Measurements from ENCODE around the gene SCMH1.
A peak's percentile ranks its signal among the peaks of the same experiment; 100 is the strongest.
"Not testable (repeated sequence)": the region's sequence is repeated elsewhere in the genome, so short reads cannot be mapped to it uniquely, and the experiment has no call there.

SCMH1 gene

DNA sequence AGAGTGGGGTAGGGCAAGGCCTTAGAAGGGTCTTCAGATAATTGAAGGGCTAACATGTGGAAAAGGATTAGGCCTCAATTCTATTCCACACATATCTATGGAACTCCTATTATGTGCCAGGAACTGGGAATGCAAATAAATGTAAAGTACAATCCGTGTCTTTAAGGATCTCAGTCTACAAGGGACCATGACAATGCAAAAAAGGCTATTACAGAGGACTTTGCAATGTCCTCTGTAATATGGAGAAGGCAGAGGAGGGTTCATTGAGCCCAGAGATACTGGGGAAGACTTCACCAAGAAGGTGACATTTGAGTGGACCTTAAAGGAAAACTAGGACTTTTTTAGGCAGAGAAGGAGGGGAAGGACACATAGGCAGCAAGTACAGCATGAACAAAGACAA, 4.5 kb upstream of the SCMH1 start:
- no peak for DNase-seq

DNA sequence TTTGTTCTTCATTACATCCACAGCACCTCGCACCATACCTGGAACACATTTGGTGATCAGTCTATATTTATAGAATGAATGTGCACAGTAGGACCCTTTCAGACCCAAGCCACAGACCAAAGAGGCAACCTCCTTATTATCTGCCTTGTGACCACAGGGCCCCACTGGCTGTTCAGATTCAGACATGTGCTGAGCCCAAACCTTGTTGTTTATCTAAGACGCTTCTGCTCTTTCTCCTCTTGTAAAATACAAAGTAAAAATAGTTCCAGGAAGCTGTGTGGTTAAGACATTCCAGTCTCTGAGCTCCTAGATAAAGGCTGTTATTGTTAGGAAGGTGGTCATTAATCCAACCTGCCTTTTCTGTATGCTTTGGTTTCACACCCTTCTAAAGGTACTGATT, 3.6 kb upstream of the SCMH1 start:
- DNase-seq, result no peak

DNA sequence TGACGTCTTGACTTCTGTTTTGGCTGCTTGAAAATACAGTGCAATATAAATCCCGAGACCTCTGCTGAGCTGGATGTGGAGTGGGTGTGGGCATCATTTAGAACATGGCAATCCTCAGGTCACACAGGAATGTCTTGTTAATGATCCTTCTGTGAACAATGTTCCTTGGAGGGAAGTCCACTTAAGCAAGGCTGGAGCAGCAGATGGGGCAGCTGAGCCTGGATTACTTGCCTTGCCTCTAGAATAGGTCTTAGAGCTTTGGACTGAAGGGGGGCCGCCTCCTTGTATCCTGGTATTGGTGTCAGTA, 926 bp upstream of the SCMH1 start:
- DNase-seq, result no peak

DNA sequence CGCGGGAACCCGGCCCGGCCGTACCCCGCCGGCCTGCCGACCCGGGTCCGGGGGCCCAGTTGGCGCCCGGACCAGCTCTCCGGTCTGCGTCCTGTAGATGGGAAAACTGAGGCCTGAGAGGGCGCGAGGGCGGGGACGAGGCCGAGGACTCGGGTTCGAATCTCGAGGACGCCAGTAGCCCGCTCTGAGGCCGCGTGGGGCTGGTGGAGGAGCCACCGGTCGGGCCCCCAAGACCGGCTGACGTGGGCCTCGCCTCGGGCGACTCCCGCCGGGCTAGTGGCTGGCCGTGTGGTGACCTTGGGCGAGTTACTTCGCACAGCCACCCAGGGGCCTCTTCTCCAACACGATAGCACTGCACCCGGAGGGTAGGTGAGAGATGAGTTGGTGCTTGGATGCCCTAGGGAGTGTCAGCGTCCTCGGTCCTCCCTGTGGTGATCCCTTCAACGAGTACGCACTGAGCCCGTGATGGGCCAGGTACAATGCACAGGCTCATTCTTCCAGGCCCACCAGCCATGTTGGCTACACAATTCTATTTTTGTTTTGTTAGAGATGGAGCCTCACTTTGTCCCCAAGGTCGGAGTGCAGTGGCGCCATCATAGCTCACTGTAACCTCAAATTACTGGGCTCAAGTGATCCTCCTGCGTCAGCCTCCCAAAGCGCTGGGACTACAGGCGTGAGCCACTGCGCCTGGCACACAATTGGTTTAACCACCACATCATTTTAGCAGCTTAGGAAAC, 404 bp upstream of the SCMH1 start:
- DNase-seq, result peak in 1 of 2 experiments; percentile 34

DNA sequence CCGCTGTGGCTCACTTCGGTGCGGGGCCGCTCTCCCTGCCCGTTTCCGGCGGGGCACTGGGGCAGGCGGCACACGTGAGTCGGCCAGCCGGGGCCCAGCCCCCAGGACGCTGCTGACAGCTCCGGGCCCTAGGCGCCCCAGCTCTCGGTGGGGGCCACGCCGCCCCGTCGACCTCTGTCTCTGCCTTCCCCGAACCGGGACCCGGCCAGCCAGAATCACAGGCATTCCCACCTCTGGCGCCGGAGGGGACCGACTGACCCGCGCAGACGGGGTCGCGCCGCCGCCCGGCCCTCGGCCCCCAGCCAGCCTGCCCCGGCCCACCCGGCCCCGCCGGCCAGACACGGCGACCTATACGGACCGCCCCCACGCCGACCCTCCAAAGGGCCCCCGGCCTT, 755 bp downstream of the SCMH1 start:
- peak; percentile 39 to 69 for DNase-seq

DNA sequence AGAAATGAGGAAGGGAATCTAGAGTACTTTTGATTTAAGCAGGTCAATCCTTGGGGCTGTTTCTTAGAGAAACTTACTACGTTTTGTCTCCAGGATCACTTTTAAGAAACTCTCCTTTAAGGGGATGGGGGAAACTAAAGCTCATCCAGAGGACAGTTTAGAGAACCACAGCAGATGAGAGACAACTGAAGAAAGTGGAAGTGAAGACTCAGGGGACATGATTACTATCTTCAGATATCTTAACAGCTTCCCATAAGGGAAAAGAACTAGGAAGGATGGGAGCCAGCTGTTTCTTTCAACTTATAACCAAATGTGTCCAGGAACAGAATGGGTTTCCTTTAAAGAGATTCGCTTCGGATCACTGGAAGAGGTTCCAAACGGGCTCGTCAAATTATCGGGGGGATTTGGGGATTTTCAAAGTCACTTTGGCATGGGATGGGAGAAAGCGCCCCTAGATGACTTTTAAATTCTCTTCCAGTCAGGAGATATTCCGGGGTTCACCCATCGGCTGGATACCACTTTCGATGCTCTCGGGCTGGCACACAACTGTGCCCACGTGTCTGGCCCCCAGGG, 1.2 kb downstream of the SCMH1 start:
- DNase-seq, result no peak

DNA sequence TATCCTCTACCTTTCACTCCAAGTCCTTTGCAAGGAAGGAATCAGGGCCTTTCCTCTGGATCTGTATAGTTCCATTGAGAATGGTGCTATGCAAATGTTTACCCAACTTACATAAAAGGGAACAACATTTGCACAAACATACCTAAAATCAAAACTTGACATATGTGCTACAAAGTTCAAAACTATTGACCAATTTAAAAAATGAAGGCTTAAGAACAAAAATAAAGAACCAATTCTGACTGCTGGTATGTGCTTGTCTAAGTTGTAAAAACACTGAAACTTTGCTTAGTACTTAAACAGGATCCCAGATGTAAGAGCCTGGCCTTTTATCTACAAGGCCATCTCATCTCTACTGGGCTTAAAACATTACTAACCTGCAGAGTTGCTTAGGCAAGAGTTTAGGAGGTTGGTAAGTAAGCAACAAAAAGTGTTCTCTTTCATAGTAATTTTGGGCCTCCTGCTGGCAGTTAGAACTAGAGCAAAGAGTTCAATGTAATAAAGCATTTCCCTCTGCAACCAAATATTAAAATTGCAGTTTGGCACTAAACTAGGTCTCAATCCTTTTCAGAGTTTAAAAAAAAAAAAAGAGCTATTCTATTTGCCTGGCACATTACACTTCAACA, 2.0 kb downstream of the SCMH1 start:
- DNase-seq, result no peak

DNA sequence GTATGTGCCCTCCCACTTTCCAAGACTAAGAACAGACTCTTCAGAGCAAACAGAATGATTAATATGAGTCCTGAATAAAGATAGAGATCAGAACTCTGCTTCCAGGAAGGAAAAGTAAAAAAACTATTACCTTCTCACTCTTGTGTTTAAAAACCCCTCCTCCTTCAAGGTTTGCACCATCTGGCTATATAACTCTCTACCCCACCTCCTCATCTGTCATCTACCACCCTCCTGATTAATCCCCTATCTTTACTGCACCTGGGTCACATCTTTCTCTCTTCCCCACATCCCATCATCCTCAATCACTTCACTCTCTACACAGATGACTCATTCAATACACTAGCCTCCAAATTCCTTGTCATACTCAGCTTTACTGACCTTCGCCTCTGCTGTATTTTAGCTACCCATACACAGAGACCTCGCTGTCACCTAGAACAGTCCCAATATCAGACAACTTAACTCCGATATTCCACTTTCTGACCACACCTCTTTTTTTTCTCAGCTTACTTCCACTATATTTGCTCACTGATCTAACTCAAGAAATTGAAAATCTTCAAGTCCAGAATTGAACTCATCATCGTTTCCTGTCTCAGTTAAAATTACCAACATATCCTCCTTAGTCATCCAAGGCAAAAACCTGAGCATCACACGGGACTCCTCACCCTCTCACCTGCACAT, 3.7 kb downstream of the SCMH1 start:
- no peak for DNase-seq

DNA sequence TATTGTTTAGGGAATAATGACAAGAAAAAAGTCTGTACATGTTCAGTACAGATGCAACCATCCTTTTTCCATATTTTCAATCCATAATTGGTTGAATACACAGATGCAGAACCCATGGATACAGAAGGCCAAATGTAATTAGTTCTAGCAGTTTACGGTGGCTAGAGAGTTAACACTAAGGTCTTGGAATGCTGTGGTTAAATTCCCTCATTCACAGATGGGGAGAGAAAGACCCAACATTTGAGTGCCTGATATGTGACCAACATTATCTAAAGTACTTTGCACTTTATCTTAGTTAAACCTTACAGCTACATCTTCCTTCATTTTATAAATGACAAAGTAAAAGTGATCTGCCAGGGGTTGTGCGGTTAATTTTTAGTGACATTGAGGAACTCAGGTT, 5.3 kb downstream of the SCMH1 start:
- DNase-seq, result no peak

DNA sequence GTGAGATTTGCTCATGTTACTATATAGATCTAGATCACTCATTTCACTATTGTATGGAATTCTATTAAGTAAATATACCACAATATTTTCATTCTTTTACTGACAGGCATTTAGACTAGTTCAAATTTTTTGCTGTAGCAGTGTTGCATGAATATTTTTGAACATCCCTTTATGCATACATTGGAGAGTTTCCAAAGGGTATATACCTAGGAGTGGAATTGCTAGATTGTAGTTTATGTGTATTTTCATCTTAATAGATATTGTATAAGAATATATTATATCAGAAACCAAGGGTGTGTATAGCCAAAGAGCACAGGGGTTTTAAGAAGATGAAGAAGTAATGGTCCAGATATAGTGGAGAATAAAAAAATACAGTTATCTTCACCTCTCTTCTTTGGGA, 6.2 kb downstream of the SCMH1 start:
- DNase-seq, result no peak

DNA sequence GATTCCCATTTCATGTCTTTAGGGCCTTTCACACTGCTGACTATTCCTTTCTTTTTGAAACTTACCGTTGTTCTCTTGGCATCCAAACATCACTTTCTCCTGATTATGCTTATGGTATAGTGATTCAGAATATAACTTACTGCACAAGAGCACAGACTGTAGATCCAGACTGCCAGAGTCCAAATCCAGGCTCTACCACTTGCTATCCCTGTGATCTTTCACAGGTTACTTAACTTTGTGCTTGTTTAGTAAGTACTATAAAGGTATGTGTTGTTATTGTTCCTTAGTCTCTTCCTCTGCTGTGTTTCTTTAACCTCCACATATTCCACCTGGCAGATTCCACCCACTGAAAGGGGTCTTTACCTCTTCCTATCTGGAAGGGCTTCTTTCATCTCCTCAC, 8.4 kb downstream of the SCMH1 start:
- no peak for DNase-seq

DNA sequence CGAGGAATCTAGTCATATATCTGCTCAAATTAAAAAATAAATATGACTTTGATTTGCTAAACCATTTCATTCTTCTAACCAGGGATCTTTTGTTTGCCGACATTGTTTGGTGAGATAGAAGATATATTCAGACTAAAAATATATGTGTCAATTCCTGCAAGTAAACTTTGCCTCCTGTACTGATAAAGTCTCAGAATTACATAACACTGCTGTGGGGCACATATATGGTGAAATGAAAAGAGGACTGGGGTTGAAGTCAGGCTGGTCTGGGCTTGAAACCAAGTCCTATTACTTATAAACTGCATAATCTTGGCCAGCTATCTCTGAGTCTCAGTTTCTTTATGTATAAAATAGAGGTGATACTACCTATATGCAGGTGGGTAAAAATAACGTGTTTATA, 9.8 kb downstream of the SCMH1 start:
- no peak for DNase-seq

DNA sequence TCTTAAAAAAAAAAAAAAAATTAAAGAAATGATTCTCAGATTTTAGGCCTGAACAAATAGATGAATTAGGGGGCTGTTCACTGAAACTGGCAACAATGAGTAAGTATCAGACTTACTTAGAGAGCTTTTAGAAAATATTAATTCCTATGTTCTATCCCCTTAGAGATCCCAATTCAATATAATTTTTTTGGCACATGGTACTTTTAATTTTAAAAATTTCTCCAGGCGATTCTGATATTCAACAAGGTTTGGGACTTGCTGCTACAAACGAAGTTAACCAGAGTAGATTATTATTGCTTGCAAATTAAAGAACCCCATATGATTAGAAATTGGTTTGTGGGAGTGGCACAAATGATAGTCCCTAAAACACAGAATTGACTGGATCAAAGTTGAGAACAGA, 11.4 kb downstream of the SCMH1 start:
- no peak for DNase-seq

DNA sequence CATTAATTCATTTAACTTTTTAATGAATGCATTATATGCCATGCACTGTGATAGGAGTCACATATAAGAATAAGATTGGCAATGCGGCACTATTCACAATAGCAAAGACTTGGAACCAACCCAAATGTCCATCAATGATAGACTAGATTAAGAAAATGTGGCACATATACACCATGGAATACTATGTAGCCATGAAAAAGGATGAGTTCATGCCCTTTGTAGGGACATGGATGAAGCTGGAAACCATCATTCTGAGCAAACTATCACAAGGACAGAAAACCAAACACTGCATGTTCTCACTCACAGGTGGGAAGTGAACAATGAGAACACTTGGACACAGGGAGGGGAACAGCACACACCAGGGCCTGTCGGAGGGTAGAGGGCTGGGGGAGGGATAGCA, 12.9 kb downstream of the SCMH1 start:
- not testable (repeated sequence) for DNase-seq

DNA sequence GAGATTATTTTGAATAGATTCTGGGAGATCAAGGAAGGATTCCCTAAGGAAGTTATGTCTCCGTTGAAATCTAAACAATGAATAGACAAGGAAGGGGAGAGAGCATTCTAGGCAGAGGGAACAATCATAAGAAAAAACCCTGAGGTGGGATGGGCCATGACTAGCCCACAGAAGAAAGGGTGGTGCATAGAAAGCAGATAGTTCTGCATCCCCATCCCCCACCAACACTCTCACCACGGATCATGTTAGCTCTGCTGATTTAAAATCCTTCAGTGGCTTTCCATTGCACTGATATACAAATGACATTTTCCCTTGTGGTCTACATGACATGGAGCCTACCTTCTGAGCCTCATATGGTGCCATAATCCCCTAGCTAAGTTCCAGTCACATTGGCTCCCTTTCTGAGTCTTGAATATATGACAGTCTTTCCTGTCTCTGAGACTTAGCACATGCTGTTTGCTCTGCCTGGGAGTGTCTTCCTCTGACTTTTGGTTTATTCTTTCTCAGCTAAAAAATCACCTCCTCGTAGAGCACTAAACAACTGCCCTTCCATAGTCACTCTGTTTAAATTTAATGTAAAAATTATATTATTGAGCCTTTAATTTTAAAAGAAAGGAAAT, 15.2 kb downstream of the SCMH1 start:
- no peak for DNase-seq

DNA sequence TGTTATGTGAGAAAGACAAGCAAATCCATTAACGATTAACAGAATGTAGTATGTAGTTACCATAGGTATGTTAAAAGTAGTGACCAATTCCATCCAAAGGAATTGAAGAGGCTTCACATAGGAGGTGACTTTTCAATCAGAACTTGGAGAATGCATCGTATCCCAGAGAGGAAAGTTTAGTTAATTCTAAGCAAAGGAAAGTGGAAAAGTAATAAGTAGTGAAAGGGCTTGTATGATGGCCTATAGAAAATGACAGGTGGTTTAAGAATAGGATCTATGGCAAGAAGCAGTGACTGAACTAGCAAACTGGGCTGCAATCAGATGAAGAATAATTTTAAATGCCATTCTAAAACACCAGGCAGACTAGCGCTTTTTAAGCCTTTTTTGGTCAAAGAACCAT, 16.6 kb downstream of the SCMH1 start:
- DNase-seq, result no peak

DNA sequence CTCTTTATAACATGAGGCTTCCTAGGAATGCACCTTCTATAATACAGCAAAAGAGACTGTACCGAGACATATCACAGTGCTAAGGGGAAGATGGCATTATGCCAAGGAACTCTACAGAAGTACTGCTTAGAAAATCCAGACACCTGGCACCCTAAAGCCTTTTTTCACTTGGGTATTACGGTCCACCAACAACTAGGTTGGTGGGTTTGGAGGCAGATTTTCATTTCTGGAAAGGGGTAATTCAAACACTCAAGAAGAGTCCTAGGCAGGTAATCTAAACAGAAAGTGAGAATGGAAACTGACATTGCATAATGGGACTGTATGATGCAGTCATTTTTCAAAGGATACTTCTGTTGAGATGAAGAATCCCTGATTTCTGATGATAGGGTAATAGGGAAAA, 19.6 kb downstream of the SCMH1 start:
- peak; percentile 14 to 38 for DNase-seq

DNA sequence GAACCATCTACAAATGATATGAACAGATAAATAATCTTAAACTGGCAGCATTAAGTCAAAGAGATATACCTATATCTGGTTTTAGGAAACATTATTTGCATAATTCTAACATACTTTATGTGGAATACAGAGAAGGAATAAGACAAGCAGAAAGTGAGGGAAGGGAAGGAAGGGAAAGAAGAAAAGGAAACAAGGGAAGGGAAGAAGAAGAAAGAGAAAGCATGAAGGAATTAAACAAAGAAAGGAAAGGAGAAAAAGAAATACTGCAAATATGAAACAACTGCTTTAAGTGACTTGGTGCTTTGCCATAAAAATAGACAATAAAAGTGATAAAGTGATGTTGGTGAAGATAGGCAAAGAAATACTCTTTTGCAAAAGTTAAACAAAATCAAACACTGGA, 20.1 kb downstream of the SCMH1 start:
- DNase-seq, result no peak

DNA sequence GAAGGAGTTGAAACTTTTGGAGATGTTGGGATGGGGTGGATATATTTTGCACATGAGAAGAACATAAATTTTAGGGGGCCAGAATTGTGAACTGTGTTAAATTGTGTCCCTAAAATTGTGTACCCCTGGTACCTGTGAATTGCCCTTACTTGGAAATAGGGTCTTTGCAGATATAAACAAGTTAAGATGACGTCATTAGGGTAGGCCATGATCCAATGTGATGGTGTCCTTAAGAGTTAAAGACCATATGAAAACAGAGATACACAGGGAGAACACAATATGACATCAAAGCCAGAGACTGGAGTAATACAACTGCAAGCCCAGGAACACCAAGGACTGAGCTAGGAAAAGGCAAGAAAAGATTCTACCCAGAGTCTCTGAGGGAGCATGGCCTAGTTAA, 24.0 kb downstream of the SCMH1 start:
- DNase-seq, result no peak

DNA sequence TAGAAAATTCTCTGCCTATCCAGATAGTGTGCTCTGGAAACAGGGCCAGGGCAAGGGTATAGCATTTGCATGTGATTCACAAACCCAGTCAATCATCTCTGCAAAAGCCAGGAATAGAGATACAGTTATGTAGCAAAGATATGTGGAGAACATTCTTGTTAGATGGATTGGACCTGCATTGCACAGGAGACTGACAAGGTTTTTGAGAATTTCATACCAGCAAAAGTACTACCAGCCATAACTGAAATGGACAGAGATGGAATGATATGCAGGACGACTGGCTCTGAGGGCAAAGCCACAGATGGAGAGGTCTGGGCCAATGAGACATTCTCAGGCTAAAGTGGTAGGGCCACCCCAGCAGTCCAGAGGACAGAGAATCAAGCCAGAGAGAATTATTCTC, 24.7 kb downstream of the SCMH1 start:
- DNase-seq, result no peak

DNA sequence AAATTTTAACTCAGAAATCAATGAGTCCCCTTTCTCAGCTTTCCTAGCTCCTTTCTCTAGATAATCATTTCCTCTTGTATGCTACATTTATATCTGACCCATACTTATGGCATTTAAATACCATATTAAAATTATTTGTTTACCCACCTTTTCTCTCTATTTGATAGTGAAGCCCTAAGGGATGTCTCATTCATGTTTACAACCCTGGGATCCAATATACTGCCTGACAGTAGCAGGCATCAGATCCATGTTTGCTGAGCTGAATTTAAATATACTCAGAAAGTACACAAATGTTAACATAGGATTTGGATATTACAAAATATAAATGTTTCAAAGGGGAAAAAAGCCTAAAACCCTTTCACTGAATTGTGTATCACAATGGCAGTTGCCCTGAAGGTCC, 26.5 kb downstream of the SCMH1 start:
- DNase-seq, result no peak

DNA sequence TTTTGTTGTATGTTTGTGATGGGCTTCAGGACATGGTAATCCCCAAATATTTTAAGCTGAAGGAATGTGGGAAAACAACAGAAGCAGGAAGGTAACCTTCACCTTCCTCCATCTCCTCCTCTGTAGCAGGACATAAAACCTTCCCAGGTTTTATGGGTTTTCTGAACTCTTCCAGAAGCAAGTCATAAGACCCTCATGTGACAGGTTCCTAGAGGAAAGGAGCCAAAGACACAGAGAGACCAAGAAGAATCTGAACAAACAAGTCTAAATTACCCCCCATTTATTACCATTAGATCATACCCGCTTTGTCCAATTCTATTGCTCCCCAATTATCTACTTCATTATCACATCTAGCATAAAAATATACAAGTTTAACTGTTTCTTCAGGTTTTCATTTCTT, 28.8 kb downstream of the SCMH1 start:
- DNase-seq, result no peak

DNA sequence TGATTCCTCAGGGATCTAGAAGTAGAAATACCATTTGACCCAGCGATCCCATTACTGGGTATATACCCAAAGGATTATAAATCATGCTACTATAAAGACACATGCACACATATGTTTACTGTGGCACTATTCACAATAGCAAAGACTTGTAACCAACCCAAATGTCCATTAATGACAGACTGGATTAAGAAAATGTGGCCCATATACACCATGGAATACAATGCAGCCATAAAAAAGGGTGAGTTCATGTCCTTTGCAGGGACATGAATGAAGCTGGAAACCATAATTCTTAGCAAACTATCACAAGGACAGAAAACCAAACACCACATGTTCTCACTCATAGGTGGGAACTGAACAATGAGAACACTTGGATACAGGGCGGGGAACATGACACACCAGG, 30.5 kb downstream of the SCMH1 start:
- DNase-seq, result not testable (repeated sequence)

DNA sequence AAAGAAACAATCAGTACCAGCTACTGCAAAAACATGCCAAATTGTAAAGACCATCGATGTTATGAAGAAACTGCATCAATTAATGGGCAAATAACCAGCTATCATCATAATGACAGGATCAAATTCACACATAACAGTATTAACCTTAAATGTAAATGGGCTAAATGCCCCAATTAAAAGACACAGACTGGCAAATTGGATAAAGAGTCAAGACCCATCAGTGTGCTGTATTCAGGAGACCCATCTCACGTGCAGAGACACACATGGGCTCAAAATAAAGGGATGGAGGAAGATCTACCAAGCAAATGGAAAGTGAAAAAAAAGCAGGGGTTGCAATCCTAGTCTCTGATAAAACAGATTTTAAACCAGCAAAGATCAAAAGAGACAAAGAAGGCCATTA, 35.1 kb downstream of the SCMH1 start:
- not testable (repeated sequence) for DNase-seq

All from SHP77 (cell line).